EL (cell line): ENCODE data around the gene PILRB.
"Not testable (repeated sequence)": the region's sequence is repeated elsewhere in the genome, so short reads cannot be mapped to it uniquely, and the experiment has no call there.

Source experiments
- DNase-seq: peaks from one replicate; pipeline ENCODE4 v3.0.0-alpha.2; 2016

PILRB gene

GRCh38 chr7:100358027-100358856 lies at the start of gene PILRB:
PILRB (plus strand) TSS chr7:100358117; CDS start chr7:100358303, 186 bp downstream.
- DNase-seq: no peak

- not testable (repeated sequence) for DNase-seq
These were observed 39.6 kb upstream of the PILRB start for GRCh38 chr7:100318329-100318728.

GRCh38 chr7:100321648-100322047 lies 36.3 kb upstream of the PILRB start:
- not testable (repeated sequence) for DNase-seq

GRCh38 chr7:100324194-100324593 lies 33.7 kb upstream of the PILRB start:
- DNase-seq: not testable (repeated sequence)

GRCh38 chr7:100325671-100326070 lies 32.2 kb upstream of the PILRB start:
- not testable (repeated sequence) for DNase-seq

GRCh38 chr7:100326914-100327313 lies 31.0 kb upstream of the PILRB start:
- DNase-seq: not testable (repeated sequence)

- DNase-seq: peak; percentile 94
These were observed 22.1 kb upstream of the PILRB start for GRCh38 chr7:100335566-100336466.

GRCh38 chr7:100338083-100338696 lies 19.7 kb upstream of the PILRB start:
- not testable (repeated sequence) for DNase-seq

- DNase-seq: not testable (repeated sequence)
These were observed 16.6 kb upstream of the PILRB start for GRCh38 chr7:100341286-100341685.

GRCh38 chr7:100342765-100343164 lies 15.2 kb upstream of the PILRB start:
- no peak for DNase-seq

- not testable (repeated sequence) for DNase-seq
These were observed 13.8 kb upstream of the PILRB start for GRCh38 chr7:100344124-100344559.

- DNase-seq: peak; percentile 57
These were observed 13.2 kb upstream of the PILRB start for GRCh38 chr7:100344560-100345287.

- DNase-seq: peak; percentile 51
These were observed 12.6 kb upstream of the PILRB start for GRCh38 chr7:100345288-100345672.

- DNase-seq: no peak
These were observed 11.0 kb upstream of the PILRB start for GRCh38 chr7:100346921-100347320.

GRCh38 chr7:100348805-100349204 lies 9.1 kb upstream of the PILRB start:
- no peak for DNase-seq

GRCh38 chr7:100349757-100350156 lies 8.2 kb upstream of the PILRB start:
- no peak for DNase-seq

GRCh38 chr7:100351657-100352058 lies 6.3 kb upstream of the PILRB start:
- no peak for DNase-seq

GRCh38 chr7:100352230-100352781 lies 5.6 kb upstream of the PILRB start:
- DNase-seq: not testable (repeated sequence)

GRCh38 chr7:100352984-100353684 lies 4.8 kb upstream of the PILRB start:
- no peak for DNase-seq

- DNase-seq: no peak
These were observed 4.1 kb upstream of the PILRB start for GRCh38 chr7:100353685-100354330.
